Stomach smooth muscle (tissue), 2 donors: Measurements from ENCODE around the gene SPECC1.
"Not testable (repeated sequence)": the region's sequence is repeated elsewhere in the genome, so short reads cannot be mapped to it uniquely, and the experiment has no call there.

ENCODE experiments used
- H3K27ac ChIP-seq: one replicate; pipeline ENCODE4 v1.7.0; 2013; ENCODE audit warnings: mild to moderate bottlenecking, low read length, inconsistent platforms
- H3K27me3 ChIP-seq, 2 donors: one replicate each; pipeline ENCODE4 v1.7.0; 2013; ENCODE audit warnings: low read length in 2 of 2; ENCODE audit not compliant: insufficient read depth in 2 of 2, control insufficient read depth in 1 of 2
- H3K36me3 ChIP-seq, 2 donors: one replicate each; pipeline ENCODE4 v1.7.0; 2013; ENCODE audit warnings: low read length in 2 of 2; ENCODE audit not compliant: control insufficient read depth in 2 of 2, insufficient read depth in 2 of 2
- H3K4me1 ChIP-seq: one replicate; pipeline ENCODE4 v1.7.0; 2013; ENCODE audit warnings: low read length; ENCODE audit not compliant: control insufficient read depth, insufficient read depth
- H3K4me3 ChIP-seq, 2 donors: one replicate each; pipeline ENCODE4 v1.7.0; 2013; ENCODE audit warnings: low read length in 2 of 2
- H3K9ac ChIP-seq, 2 donors: one replicate each; pipeline ENCODE4 v1.7.0; 2013; ENCODE audit warnings: low read length in 2 of 2, mild to moderate bottlenecking in 1 of 2
- H3K9me3 ChIP-seq, 2 donors: one replicate each; pipeline ENCODE4 v1.7.0; 2013; ENCODE audit warnings: low read length in 2 of 2; ENCODE audit not compliant: control insufficient read depth in 2 of 2
- donor health status: healthy.
- donor health status: Pancreatic carcinoma.

The SPECC1 gene

GRCh38 chr17:20184181-20184580 lies 175.0 kb downstream of the SPECC1 start:
- H3K36me3 ChIP-seq = no peaks in the 10 kb centered on the region
- no peaks in the 10 kb centered on the region for H3K27me3 ChIP-seq
- H3K9ac ChIP-seq = no peak overlapping the region
- H3K4me1 ChIP-seq = no peaks in the 10 kb centered on the region
- no peaks in the 10 kb centered on the region for H3K9me3 ChIP-seq
- H3K27ac ChIP-seq = no peak overlapping the region
- no peak overlapping the region for H3K4me3 ChIP-seq

- Histone ChIP-seq H3K36me3 (no peaks in the 10 kb centered on the region), H3K27ac (no peak overlapping the region), H3K9me3 (no peaks in the 10 kb centered on the region), H3K9ac (no peak overlapping the region), H3K27me3 (no peaks in the 10 kb centered on the region), H3K4me1 (no peaks in the 10 kb centered on the region), H3K4me3 (no peak overlapping the region)
Observed at GRCh38 chr17:20184977-20185619, 175.9 kb downstream of the SPECC1 start.

GRCh38 chr17:20187049-20187448 lies 177.9 kb downstream of the SPECC1 start:
- Histone ChIP-seq H3K4me1 (no peaks in the 10 kb centered on the region), H3K27ac (no peak overlapping the region)

GRCh38 chr17:20189302-20189701 lies 180.1 kb downstream of the SPECC1 start:
- Histone ChIP-seq H3K36me3 (no peaks in the 10 kb centered on the region), H3K27me3 (no peaks in the 10 kb centered on the region), H3K4me3 (no peak overlapping the region), H3K27ac (no peak overlapping the region), H3K4me1 (no peaks in the 10 kb centered on the region), H3K9me3 (no peaks in the 10 kb centered on the region), H3K9ac (no peak overlapping the region)

More at GRCh38 chr17:20187049-20187448, 177.9 kb downstream of the SPECC1 start:
- no peaks in the 10 kb centered on the region for H3K27me3 ChIP-seq
- H3K9me3 ChIP-seq = no peaks in the 10 kb centered on the region
- H3K36me3 ChIP-seq = no peaks in the 10 kb centered on the region
- no peak overlapping the region for H3K4me3 ChIP-seq
- no peak overlapping the region for H3K9ac ChIP-seq

- no peaks in the 10 kb centered on the region for H3K9me3 ChIP-seq
- no peaks in the 10 kb centered on the region for H3K27me3 ChIP-seq
- H3K9ac ChIP-seq = no peak overlapping the region
- no peaks in the 10 kb centered on the region for H3K36me3 ChIP-seq
- H3K4me1 ChIP-seq = no peaks in the 10 kb centered on the region
- no peak overlapping the region for H3K4me3 ChIP-seq
- H3K27ac ChIP-seq = no peak overlapping the region
Observed at GRCh38 chr17:20189979-20190378, 180.8 kb downstream of the SPECC1 start.

GRCh38 chr17:20190605-20191004 lies 181.4 kb downstream of the SPECC1 start:
- Histone ChIP-seq H3K36me3 (no peaks in the 10 kb centered on the region), H3K4me1 (no peaks in the 10 kb centered on the region), H3K9ac (no peak overlapping the region), H3K27me3 (no peaks in the 10 kb centered on the region), H3K9me3 (no peaks in the 10 kb centered on the region), H3K27ac (no peak overlapping the region), H3K4me3 (no peak overlapping the region)

- H3K27me3 ChIP-seq = no peaks in the 10 kb centered on the region
- H3K4me3 ChIP-seq = no peak overlapping the region
- no peak overlapping the region for H3K27ac ChIP-seq
- no peak overlapping the region for H3K9ac ChIP-seq
- H3K9me3 ChIP-seq = no peaks in the 10 kb centered on the region
- no peaks in the 10 kb centered on the region for H3K4me1 ChIP-seq
- H3K36me3 ChIP-seq = no peaks in the 10 kb centered on the region
Observed at GRCh38 chr17:20191056-20191455, 181.9 kb downstream of the SPECC1 start.

- H3K9me3 ChIP-seq, H3K36me3 ChIP-seq, H3K4me1 ChIP-seq, H3K27ac ChIP-seq, H3K9ac ChIP-seq, H3K4me3 ChIP-seq, H3K27me3 ChIP-seq: not testable (repeated sequence)
Observed at GRCh38 chr17:20196286-20196685, 187.1 kb downstream of the SPECC1 start.

- Histone ChIP-seq H3K9ac (no peak overlapping the region), H3K36me3 (no peaks in the 10 kb centered on the region), H3K9me3 (no peaks in the 10 kb centered on the region), H3K27me3 (no peaks in the 10 kb centered on the region), H3K4me3 (no peak overlapping the region), H3K27ac (no peak overlapping the region), H3K4me1 (no peaks in the 10 kb centered on the region)
Observed at GRCh38 chr17:20197272-20197926, 188.2 kb downstream of the SPECC1 start.

- H3K27ac ChIP-seq = no peak overlapping the region
Observed at GRCh38 chr17:20200016-20200795, 191.0 kb downstream of the SPECC1 start.

More at GRCh38 chr17:20200016-20200795, 191.0 kb downstream of the SPECC1 start:
- no peaks in the 10 kb centered on the region for H3K27me3 ChIP-seq
- H3K9ac ChIP-seq = no peak overlapping the region
- H3K9me3 ChIP-seq = no peaks in the 10 kb centered on the region
- no peaks in the 10 kb centered on the region for H3K36me3 ChIP-seq
- no peak overlapping the region for H3K4me3 ChIP-seq
- H3K4me1 ChIP-seq = no peaks in the 10 kb centered on the region
